Posterior vena cava (tissue), 2 donors: Measurements from ENCODE around the gene PNKD. TPM values are rescaled to one million over a fixed set of nuclear protein-coding genes. Genes with fewer than 3 reads are reported as not detected.
A peak's percentile ranks its signal among the peaks of the same experiment; 100 is the strongest.

Source experiments
- DNase-seq: peaks from one replicate; pipeline ENCODE4 v3.0.0-alpha.2; 2020; ENCODE audit warnings: low spot score
- intact Hi-C, 2 donors: fragments of 100-400 bp; cut with DNase I; formaldehyde crosslinking; loops; one replicate each; pipeline versions ENCODE4 v1.14.1 to v1.14.2; 2022 to 2023
- total RNA-seq, 2 donors: library from RNA; stranded (reverse); fragmentation: NEBNext Ultra II Directional; extraction: Animal tissue kit (Norgen Biotek cat#: 25700); gene quantifications; one replicate each; pipeline ENCODE4 v1.2.1, GENCODE V29; 2021
- donor health status: DM: yes; HTN: yes; CAD: no.
- donor health status: DM: yes; HTN: yes; CAD: no.

PNKD gene
- total RNA-seq, 2 donors from 2014 or later, result 29.8 to 45.3 TPM

- intact Hi-C loops, result no loop called here
- DNase-seq, result no peak
These were observed 17.1 kb upstream of the PNKD start for GRCh38 chr2:218253232-218253625.

- intact Hi-C loops, result no loop called here
These were observed 14.9 kb upstream of the PNKD start for GRCh38 chr2:218255446-218255845.

GRCh38 chr2:218256612-218257350 is 13.5 kb upstream of the PNKD start:
- intact Hi-C loops, result no loop called here
- DNase-seq, result no peak

More at GRCh38 chr2:218255446-218255845, 14.9 kb upstream of the PNKD start:
- DNase-seq, result no peak

- DNase-seq, result peak; percentile 77
These were observed 12.8 kb upstream of the PNKD start for GRCh38 chr2:218257390-218257981.

GRCh38 chr2:218259099-218259961 is 11.0 kb upstream of the PNKD start:
- peak; percentile 89 for DNase-seq
- intact Hi-C loops, result no loop called here

More at GRCh38 chr2:218257390-218257981, 12.8 kb upstream of the PNKD start:
- intact Hi-C loops, result no loop called here

- intact Hi-C loops, result no loop called here
- no peak for DNase-seq
These were observed 10.2 kb upstream of the PNKD start for GRCh38 chr2:218260166-218260565.

- intact Hi-C loops, result no loop called here
- peak; percentile 84 for DNase-seq
These were observed 9.4 kb upstream of the PNKD start, which contains the start of gene GPBAR1 for GRCh38 chr2:218260742-218261422. Gene GPBAR1 (plus strand): TSS chr2:218261015. CDS start chr2:218262725, 1,710 bp downstream.

- peak; percentile 54 for DNase-seq
- intact Hi-C loops, result no loop called here
These were observed 8.7 kb upstream of the PNKD start for GRCh38 chr2:218261423-218262236.

- DNase-seq, result no peak
These were observed 8.1 kb upstream of the PNKD start for GRCh38 chr2:218262237-218262600.

GRCh38 chr2:218262631-218263586 is 7.4 kb upstream of the PNKD start:
- peak; percentile 79 for DNase-seq
- intact Hi-C loops, result no loop called here

More at GRCh38 chr2:218262237-218262600, 8.1 kb upstream of the PNKD start:
- intact Hi-C loops, result no loop called here

- peak; percentile 38 for DNase-seq
These were observed 6.3 kb upstream of the PNKD start for GRCh38 chr2:218263817-218264641.

GRCh38 chr2:218264773-218265561 is 5.4 kb upstream of the PNKD start:
- DNase-seq, result peak; percentile 76

More at GRCh38 chr2:218263817-218264641, 6.3 kb upstream of the PNKD start:
- intact Hi-C loops, result no loop called here

GRCh38 chr2:218265626-218266025 is 4.7 kb upstream of the PNKD start:
- peak; percentile 53 for DNase-seq
- intact Hi-C loops, result no loop called here

More at GRCh38 chr2:218264773-218265561, 5.4 kb upstream of the PNKD start:
- intact Hi-C loops, result no loop called here

GRCh38 chr2:218266316-218266979 is 3.9 kb upstream of the PNKD start:
- intact Hi-C loops, result no loop called here
- DNase-seq, result peak; percentile 66

- intact Hi-C loops, result no loop called here
These were observed 3.1 kb upstream of the PNKD start for GRCh38 chr2:218267259-218267658.

More at GRCh38 chr2:218267259-218267658, 3.1 kb upstream of the PNKD start:
- no peak for DNase-seq
